ENCODE measurements around the gene LIN54. TPM values are rescaled to one million over a fixed set of nuclear protein-coding genes. Genes with fewer than 3 reads are reported as not detected.

LIN54 gene
- total and polyA plus RNA-seq, 2 donors (not counting 1 experiment from before 2014, with no cell fraction given), result 13.3 to 15.2 TPM

GRCh38 chr4:83002329-83002728 lies 8.3 kb downstream of the LIN54 start:
- Histone ChIP-seq H2AFZ (ENCODE audit: low read length) (no peak overlapping the region), H3K36me3 (ENCODE audit: control insufficient read depth, insufficient read depth, low read length) (no peaks in the 10 kb centered on the region), H3K9me3 (ENCODE audit: control insufficient read depth, insufficient read depth, low read depth, low read length) (no peaks in the 10 kb centered on the region), H3K4me2 (ENCODE audit: extremely low read depth, insufficient read depth, low read length) (no peak overlapping the region), H3K4me1 (ENCODE audit: control insufficient read depth, extremely low read depth, insufficient read depth, low read length) (no peaks in the 10 kb centered on the region), H4K20me1 (ENCODE audit: control insufficient read depth, extremely low read depth, insufficient read depth, low read length) (no peaks in the 10 kb centered on the region), H3K27ac (ENCODE audit: insufficient read depth, low read length) (no peak overlapping the region), H3K27me3 (ENCODE audit: control insufficient read depth, insufficient read depth, low read length) (no peaks in the 10 kb centered on the region), H3K79me2 (ENCODE audit: control insufficient read depth, insufficient read depth, low read length) (peaks cover 75% of the 10 kb centered on the region), H3K9ac (ENCODE audit: insufficient read depth, low read length) (no peak overlapping the region), H3K4me3 (replicated peaks in 1 of 4; ENCODE audit: control extremely low read depth in 1 of 4, insufficient read depth in 1 of 4, low read depth in 3 of 4, low read length in 4 of 4) (no peak overlapping the region)
- no peak for TF ChIP-seq CTCF (conservative IDR thresholded peaks at IDR 0.05 in 1 of 2, IDR thresholded peaks at IDR 0.05 in 1 of 2; ENCODE audit: low read depth in 1 of 2, low read length in 2 of 2)
- TF ChIP-seq EZH2 (IDR thresholded peaks at IDR 0.05; ENCODE audit: low read length, missing control alignments), result no peak
- no peak for DNase-seq (ENCODE audit: low read depth in 2 of 2)

- Histone ChIP-seq H3K4me2 (ENCODE audit: extremely low read depth, insufficient read depth, low read length) (no peak overlapping the region), H3K36me3 (ENCODE audit: control insufficient read depth, insufficient read depth, low read length) (no peaks in the 10 kb centered on the region), H3K27ac (ENCODE audit: insufficient read depth, low read length) (no peak overlapping the region), H3K4me1 (ENCODE audit: control insufficient read depth, extremely low read depth, insufficient read depth, low read length) (no peaks in the 10 kb centered on the region), H3K9me3 (ENCODE audit: control insufficient read depth, insufficient read depth, low read depth, low read length) (no peaks in the 10 kb centered on the region), H3K79me2 (ENCODE audit: control insufficient read depth, insufficient read depth, low read length) (peaks cover 59% of the 10 kb centered on the region), H4K20me1 (ENCODE audit: control insufficient read depth, extremely low read depth, insufficient read depth, low read length) (no peaks in the 10 kb centered on the region), H3K4me3 (replicated peaks in 1 of 4; ENCODE audit: control extremely low read depth in 1 of 4, insufficient read depth in 1 of 4, low read depth in 3 of 4, low read length in 4 of 4) (no peak overlapping the region), H2AFZ (ENCODE audit: low read length) (no peak overlapping the region), H3K9ac (ENCODE audit: insufficient read depth, low read length) (no peak overlapping the region), H3K27me3 (ENCODE audit: control insufficient read depth, insufficient read depth, low read length) (no peaks in the 10 kb centered on the region)
- TF ChIP-seq EZH2 (IDR thresholded peaks at IDR 0.05; ENCODE audit: low read length, missing control alignments) (no peak), CTCF (conservative IDR thresholded peaks at IDR 0.05 in 1 of 2, IDR thresholded peaks at IDR 0.05 in 1 of 2; ENCODE audit: low read depth in 1 of 2, low read length in 2 of 2) (no peak)
- DNase-seq (ENCODE audit: low read depth in 2 of 2), result no peak
Observed at GRCh38 chr4:82998898-82999297, 11.7 kb downstream of the LIN54 start.

- no peak overlapping the region for H2AFZ ChIP-seq (ENCODE audit: low read length)
- H3K27me3 ChIP-seq (ENCODE audit: control insufficient read depth, insufficient read depth, low read length), result no peaks in the 10 kb centered on the region
- no peaks in the 10 kb centered on the region for H3K9me3 ChIP-seq (ENCODE audit: control insufficient read depth, insufficient read depth, low read depth, low read length)
- no peak for DNase-seq (ENCODE audit: low read depth in 2 of 2)
- H3K4me3 ChIP-seq (replicated peaks in 1 of 4; ENCODE audit: control extremely low read depth in 1 of 4, insufficient read depth in 1 of 4, low read depth in 3 of 4, low read length in 4 of 4), result no peak overlapping the region
- no peak overlapping the region for H3K27ac ChIP-seq (ENCODE audit: insufficient read depth, low read length)
- H3K36me3 ChIP-seq (ENCODE audit: control insufficient read depth, insufficient read depth, low read length), result no peaks in the 10 kb centered on the region
- peaks cover 1% of the 10 kb centered on the region for H3K4me1 ChIP-seq (ENCODE audit: control insufficient read depth, extremely low read depth, insufficient read depth, low read length)
- H4K20me1 ChIP-seq (ENCODE audit: control insufficient read depth, extremely low read depth, insufficient read depth, low read length), result no peaks in the 10 kb centered on the region
- peaks cover 43% of the 10 kb centered on the region for H3K79me2 ChIP-seq (ENCODE audit: control insufficient read depth, insufficient read depth, low read length)
- H3K4me2 ChIP-seq (ENCODE audit: extremely low read depth, insufficient read depth, low read length), result no peak overlapping the region
- H3K9ac ChIP-seq (ENCODE audit: insufficient read depth, low read length), result no peak overlapping the region
- TF ChIP-seq EZH2 (IDR thresholded peaks at IDR 0.05; ENCODE audit: low read length, missing control alignments) (no peak), CTCF (conservative IDR thresholded peaks at IDR 0.05 in 1 of 2, IDR thresholded peaks at IDR 0.05 in 1 of 2; ENCODE audit: low read depth in 1 of 2, low read length in 2 of 2) (no peak)
Observed at GRCh38 chr4:82994834-82995233, 15.8 kb downstream of the LIN54 start.

Data from fibroblast of lung (primary cell).